Stimulated activated CD4-positive, alpha-beta T cell treated with anti-CD3 and anti-CD28 coated beads, Interleukin-1b, Interleukin-23, amount 100 ng/mL, for 1 hour (primary cell): ENCODE measurements around the gene ACAD10.

ENCODE experiments used
- DNase-seq, 2 donors: peaks; one replicate each; pipeline ENCODE4 v3.0.0-alpha.2; 2020; ENCODE audit warnings: low read depth in 2 of 2

The ACAD10 gene

DNA sequence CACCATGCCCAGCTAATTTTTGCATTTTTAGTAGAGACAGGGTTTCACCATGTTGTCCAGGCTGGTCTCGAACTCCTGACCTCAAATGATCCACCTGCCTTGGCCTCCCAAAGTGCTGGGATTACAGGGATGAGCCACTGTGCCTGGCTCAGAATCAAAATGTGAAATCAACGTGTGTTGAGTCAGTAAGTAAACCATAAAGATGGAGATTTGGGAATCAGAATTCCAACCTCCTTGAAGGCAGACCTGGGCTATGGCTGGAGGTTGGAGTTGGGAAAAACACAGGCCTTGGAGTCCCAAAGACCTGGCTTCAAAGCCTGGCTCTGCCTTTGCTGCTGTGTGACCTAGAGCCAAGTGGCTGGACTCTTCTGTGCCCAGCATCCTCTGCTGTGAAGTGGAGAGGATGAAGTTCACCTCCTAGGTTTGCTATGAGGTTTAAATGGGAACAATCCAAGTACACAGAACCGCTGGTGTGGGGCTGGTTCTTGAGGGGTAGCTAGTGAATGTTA, 91.0 kb downstream of the ACAD10 start:
- no peak for DNase-seq

DNA sequence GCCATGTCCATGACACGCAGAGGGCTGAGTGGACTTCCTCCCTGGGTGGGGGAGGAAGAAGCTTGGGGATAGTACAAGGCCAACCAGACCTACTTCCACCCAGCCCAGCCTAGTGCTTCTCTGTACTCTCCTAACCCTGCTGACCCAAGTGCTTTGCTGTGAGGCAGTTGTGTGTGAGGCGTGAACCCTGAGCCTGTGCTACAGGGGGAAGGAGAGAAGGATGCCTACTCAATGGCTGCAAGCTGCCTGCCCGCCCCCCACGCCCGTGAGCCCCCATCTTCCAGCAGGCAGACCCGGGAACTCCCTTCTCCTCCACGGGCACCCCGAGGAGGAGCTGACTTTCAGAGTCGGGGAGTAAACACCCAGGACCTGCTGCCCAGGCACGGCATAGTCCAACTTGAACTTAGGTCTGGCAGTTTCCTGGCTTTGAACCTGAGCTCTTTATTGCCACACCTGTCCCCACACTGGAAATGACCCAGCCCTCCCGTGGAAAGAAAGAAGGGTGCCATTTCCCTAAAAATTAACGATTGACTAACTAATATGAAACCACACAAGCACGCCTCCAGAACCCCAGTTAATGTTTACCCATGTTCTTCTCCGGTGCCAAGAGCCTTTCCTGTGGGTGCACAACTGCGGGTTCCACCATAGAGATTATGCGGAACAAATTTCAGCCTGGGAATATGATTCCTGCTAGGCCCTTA, 91.6 kb downstream of the ACAD10 start:
- DNase-seq, result no peak

DNA sequence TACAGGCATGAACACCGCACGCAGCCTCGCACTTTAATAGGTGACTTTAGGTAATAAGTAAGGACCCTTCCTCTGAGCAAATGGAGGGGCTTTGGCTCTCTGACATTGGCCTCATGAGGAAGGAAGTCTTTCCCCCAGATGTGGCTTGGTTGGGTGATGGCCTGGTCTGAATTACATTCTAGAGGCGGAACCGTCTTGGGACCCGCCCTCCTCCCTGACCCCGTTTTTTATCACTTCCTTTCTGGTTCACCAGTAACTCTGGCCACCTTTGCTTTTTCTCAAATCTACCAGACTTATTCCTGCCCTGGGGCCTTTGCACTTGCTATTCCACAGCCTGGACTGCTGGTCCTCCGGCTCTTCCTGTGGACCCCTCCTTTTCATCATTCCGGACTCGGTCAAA, 94.3 kb downstream of the ACAD10 start:
- DNase-seq, result no peak

DNA sequence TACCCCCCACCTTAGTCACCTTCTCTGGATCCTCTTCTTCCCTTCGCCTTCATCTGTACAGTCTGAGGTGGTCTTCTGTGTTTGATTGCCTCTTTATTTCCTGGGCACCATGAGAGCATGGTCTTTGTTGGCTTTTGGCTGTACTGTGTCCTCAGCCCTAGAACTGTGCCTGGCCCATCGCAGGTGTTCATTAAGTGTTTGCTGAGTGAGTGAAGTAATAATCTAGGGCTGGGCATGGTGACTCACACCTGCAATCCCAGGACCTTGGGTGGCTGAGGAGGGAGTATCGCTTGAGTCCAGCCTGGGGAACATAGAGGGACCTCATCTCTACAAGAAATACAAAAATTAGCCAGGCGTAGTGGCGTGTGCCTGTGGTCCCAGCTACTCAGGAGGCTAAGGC, 94.8 kb downstream of the ACAD10 start:
- no peak for DNase-seq

DNA sequence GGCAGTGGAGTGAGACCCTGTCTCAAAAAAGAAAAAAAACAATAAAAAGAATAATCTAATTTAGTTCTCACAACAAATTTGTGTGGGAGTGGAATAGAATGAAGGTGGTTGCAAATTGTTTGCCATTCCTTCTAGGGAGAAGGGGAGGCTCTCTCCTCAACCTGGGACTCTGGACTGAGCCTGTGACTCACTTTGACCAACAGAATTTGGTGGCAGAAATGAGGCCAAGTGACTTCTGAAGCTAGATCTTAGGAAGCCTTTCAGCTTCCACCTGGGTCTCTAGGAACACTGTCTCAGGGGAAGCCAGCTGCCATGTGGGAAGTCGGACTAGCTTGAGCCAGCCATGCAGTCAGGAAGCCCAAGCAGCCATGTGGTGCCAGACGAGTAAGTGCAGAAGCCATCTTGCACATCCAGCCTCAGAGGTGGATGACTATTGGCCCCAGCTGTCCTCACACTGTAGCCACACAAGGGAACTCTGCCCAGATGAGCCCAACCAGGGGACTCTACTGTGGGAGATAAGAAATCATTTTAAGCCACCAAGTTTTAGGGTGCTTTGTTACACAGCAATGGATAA, 95.3 kb downstream of the ACAD10 start:
- DNase-seq, result no peak

DNA sequence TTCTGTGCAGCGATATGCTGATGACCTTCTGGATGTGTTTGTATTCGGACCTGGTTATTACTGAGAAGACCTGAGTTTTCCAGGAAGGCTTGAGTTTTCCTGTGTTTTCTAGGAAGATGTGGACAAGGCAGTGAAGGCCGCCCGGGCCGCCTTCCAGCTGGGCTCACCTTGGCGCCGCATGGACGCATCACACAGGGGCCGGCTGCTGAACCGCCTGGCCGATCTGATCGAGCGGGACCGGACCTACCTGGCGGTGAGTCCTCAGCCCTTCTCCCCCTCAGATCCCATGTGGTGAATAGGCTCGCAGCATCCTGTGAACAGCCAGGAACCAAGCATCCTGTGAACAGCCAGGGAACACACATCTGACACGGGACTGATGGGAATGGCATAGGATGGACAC, 97.2 kb downstream of the ACAD10 start:
- DNase-seq, result no peak

DNA sequence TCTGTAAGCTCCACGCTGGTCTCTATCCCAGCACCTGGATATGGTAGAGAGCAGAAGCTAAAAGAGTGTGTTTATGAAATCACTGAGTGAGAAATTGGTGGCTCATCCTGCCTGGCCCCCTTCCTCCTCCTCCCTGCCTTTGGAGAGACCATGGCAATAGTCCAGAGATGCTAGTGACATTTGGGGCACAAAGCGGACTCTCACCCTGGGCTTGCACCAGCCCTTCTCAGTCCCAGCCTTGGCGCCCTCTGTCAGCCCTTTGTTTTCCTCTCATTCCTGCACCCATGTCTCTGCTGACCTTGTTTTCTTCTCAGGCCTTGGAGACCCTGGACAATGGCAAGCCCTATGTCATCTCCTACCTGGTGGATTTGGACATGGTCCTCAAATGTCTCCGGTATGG, 99.1 kb downstream of the ACAD10 start:
- no peak for DNase-seq

DNA sequence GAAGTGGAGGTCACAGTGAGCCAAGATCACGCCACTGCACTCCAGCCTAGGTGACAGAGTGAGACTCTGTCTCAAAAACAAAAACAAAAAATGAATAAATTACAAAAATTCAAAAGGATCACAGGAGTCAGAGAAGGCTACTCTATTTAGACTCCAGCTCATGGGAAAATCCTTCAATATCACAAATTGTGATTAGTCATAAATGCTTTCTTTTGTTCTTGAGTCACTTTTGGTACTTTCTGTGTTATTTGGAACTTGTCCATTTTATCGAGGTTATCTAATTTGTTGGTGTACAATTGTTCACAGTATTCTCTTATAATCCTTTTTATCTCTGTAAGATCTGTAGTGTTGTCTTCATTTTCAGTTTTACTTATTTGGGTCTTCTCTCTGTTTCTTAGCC, 99.8 kb downstream of the ACAD10 start:
- DNase-seq, result no peak

DNA sequence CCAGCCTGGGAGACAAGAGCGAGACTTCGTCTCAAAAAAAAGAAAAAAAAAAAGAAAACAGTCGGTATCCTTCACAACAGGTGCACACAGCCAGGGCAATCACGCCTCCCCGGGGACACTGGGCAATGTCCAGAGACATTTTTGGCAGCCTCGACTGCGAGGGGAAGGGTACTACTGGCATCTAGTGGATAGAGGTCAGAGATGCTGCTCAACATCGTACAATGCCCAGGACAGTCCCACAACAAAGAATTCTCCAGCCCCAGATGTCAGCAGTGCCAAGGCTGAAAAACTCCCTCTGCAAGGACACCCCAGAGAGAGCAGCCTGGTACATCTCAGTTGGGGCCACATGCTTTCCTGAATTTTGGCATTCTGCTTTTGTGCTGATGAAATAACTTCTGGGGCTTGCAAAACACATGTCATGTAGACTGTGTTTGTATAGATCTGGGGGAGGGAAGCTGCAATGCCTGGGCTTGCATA, 102.4 kb downstream of the ACAD10 start:
- DNase-seq, result no peak

DNA sequence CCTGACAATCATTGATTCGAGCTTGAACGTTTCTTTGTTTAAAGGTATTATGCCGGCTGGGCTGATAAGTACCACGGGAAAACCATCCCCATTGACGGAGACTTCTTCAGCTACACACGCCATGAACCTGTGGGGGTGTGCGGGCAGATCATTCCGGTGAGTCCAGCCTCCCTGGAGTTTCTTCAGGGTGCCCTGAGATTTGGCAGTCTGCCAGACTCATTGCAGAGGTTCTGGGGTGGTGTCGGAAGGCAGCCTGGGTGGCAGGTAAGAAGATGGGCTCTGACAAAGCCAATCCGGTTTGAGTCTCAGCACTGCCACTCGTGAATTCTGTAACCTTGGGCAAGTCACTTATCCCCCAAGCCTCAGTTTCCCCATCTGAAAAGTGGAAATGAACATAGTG, 103.9 kb downstream of the ACAD10 start:
- DNase-seq, result no peak

DNA sequence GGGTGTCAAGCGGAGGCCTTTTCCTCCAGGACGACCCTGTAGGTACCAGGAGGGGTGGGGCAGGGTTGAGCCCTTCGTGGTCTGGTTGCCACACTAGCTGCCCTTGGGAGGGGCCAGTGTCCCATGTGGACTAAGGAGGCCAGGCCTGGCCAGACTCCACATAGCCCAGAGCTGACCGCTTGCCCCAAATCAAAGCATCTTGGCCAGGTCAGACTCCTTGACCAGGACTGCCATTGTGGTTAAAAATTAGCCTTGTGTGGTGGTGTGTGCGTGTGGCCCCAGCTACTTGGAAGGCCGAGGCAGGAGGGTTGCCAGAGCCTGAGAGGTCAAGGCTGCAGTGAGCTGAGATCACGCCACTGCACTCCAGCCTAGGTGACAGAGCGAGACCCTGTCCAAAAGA, 105.7 kb downstream of the ACAD10 start:
- no peak for DNase-seq

DNA sequence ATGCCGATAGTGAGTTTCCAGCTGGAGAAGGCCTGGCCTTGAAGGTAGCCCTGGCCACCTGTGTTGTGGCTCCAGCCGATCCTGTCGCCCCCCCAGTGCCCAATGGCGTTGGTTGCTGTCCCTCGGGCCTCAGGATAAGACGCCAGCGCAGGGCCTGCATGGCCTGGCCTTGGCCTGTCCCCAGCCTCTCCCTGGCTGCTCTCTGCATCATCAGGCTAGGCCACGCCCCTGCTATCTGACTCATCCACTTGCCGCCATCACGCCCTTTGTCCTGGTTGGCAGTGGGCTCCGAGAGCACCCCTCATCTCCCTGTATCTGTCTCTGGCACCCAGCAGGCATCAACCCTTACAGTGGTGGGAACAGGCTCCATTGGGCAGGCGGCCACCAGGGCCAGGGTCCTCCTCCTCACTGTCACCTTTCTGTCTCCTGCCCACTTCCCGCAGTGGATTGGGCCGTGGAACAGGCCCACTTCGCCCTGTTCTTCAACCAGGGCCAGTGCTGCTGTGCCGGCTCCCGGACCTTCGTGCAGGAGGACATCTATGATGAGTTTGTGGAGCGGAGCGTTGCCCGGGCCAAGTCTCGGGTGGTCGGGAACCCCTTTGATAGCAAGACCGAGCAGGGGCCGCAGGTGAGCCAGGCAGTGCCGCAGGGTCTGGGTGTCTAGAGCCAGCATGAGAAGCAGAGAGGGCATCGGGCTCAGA, 106.5 kb downstream of the ACAD10 start:
- DNase-seq, result no peak

DNA sequence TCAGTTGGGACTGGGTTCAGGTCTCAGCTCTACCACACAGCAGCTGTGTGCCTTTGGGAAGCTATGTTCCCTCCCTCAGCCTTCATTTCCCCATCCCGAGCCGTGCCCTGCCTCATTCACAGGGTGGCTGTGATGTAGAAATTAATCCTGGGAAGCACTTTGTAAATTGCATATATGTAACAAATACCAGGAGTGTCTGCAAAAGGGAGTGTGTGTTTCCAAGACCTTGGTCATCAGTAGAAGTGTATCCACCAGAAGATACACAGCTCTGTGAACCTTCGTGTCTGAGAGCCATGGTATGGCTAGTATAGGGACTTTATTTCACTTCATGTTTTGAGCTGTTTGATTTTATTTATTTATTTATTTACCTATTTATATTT, 107.0 kb downstream of the ACAD10 start:
- no peak for DNase-seq

DNA sequence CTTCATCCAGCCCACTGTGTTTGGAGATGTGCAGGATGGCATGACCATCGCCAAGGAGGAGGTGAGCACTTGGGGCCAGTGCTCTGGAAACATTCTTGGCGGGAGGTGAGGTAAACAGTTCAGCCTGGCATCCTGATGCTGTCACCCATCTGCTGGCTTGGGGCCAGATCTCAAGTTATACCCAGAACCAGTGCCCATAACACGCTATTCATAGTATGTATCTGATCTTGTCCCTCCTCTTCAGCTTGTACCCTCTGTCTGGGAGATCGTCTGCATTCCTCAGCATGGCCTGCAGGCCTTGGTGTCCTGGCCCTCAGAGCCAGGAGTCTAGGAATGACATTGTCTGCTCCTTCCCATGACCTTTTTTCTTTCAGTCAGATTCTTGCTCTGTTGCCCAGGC, 112.3 kb downstream of the ACAD10 start:
- DNase-seq, result no peak

DNA sequence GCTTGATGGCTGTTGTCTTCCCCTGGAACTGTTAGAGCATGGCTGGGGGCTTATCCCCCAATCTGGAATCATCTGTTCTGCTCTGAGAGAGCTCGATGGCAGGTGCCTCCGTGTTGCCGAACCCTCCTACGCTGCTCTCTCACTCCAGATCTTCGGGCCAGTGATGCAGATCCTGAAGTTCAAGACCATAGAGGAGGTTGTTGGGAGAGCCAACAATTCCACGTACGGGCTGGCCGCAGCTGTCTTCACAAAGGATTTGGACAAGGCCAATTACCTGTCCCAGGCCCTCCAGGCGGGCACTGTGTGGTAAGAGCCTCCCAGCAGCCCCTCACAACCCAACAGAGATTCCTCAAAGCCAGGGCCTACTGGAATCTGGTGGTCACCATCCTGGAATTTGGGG, 113.9 kb downstream of the ACAD10 start:
- no peak for DNase-seq

DNA sequence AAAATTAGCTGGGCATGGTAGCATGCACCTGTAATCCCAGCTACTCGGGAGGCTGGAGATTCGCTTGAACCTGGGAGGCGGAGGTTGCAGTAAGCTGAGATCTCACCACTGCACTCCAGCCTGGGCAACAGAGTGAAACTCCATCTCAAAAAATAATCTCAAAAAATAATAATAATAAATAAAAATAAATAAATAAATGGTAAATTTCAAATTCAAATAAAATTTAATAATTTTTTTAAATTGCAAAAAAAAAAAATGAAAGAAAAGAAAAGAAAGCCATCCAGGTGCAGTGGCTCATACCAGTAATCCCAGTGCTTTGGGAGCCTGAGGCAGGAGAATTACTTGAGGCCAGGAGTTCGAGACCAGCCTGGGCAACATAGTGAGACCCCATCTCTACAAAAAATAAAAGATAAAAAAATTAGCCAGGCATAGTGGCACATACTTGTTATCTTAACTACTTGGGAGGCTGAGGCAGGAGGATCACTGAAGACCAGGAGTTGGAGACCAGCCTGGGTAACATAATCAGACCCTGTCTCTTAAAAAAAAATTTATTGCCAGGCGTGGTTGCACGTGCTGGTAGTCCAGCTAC, 117.3 kb downstream of the ACAD10 start:
- DNase-seq, result no peak

DNA sequence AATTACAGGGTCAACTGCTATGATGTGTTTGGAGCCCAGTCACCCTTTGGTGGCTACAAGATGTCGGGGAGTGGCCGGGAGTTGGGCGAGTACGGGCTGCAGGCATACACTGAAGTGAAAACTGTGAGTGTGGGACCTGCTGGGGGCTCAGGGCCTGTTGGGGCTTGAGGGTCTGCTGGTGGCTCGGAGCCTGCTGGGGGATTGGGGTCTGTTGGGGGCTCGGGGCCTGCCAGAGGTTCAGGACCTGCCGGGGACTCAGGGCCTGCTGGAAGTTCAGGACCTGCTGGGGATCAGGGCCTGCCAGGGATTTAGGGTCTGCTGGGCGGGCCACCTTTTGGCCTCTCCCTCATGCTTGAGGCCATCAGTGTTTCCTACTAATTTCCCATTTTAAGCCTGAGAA, 118.0 kb downstream of the ACAD10 start:
- no peak for DNase-seq

DNA sequence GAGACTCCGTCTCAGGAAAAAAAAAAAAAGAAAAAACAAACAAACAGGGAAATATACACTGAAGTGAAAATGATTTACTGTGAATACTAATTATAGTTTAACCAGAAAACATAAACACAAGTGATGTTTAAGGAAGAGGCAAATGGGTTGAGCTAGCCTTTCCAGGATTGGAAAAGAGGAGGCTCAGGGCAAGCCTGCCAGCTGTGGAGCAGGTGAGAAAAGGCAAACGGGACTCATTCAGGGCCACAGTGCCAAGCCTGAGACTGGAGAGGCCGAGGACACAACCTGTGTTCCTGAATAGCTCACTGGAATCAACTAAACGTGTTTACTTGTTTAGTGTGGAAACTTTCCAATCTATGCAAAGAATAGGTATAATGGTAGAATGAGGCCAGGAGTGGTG, 120.5 kb downstream of the ACAD10 start:
- no peak for DNase-seq
